ENCODE measurements around the gene EDNRA. TPM values are rescaled to one million over a fixed set of nuclear protein-coding genes. Genes with fewer than 3 reads are reported as not detected.
A peak's percentile ranks its signal among the peaks of the same experiment; 100 is the strongest.

Gene EDNRA
- total and polyA plus RNA-seq, 9 of the 15 experiments (the other 6 are each of a cell fraction or from before 2014, with no cell fraction given), result not detected

- ATAC-seq (peak; percentile 59), DNase-seq (ENCODE audit: extremely low read depth in 1 of 4, low spot score in 3 of 4) (peak in 1 of 4 experiments; percentile 1), FAIRE-seq (no peak)
- Histone ChIP-seq H3K9ac (ENCODE audit: insufficient read depth in 1 of 2, low read depth in 2 of 2, low read length in 2 of 2) (no peak overlapping the region), H3K4me3 (no peak overlapping the region), H3K4me1 (replicated peaks in 1 of 2; ENCODE audit: control insufficient read depth in 2 of 2, insufficient read depth in 2 of 2, low read length in 2 of 2) (no peaks in the 10 kb centered on the region), H3K4me2 (ENCODE audit: insufficient read depth, low read length) (no peak overlapping the region; the same call in 1 of the 2 replicates), H3K9me1 (ENCODE audit: control insufficient read depth, insufficient read depth, low read length) (no peaks in the 10 kb centered on the region), H2AFZ (ENCODE audit: low read depth, low read length) (no peak overlapping the region), H3K79me2 (ENCODE audit: control insufficient read depth, insufficient read depth, low read length) (no peaks in the 10 kb centered on the region), H3K36me3 (ENCODE audit: control insufficient read depth, insufficient read depth, low read length) (no peaks in the 10 kb centered on the region), H4K20me1 (replicated peaks; ENCODE audit: control insufficient read depth, insufficient read depth, low read length) (no peaks in the 10 kb centered on the region), H3K27me3 (ENCODE audit: control insufficient read depth in 2 of 2, insufficient read depth in 2 of 2, low read length in 2 of 2) (no peaks in the 10 kb centered on the region), H3K27ac (ENCODE audit: extremely low read depth, low read depth, low read length) (no peak overlapping the region), H3K9me3 (replicated peaks; ENCODE audit: control insufficient read depth, insufficient read depth, low read depth, low read length) (no peaks in the 10 kb centered on the region)
- POLR2A ChIA-PET, result interaction anchor here (0.6 kb wide), 1 partner anchor 21 kb away, joined by 3 read pairs; no protein-coding TSS in a partner anchor
- intact Hi-C loops (cut with micrococcal nuclease), result no loop called here
- no TSS peak for BruUV-seq (replicated peaks)
- WGBS (ENCODE audit: insufficient coverage, low coverage, missing lambda C conversion rate), result 0% methylated on average over 2 of the region's 2 CpGs
- in situ Hi-C loops (cut with MboI), result no loop called here
- no peak for TF ChIP-seq HDGF (IDR thresholded peaks at IDR 0.05)
- TF ChIP-seq ZSCAN32 (CRISPR knock-in tag; IDR thresholded peaks at IDR 0.05), result peak; percentile 74
- TF ChIP-seq, protein P1, sequence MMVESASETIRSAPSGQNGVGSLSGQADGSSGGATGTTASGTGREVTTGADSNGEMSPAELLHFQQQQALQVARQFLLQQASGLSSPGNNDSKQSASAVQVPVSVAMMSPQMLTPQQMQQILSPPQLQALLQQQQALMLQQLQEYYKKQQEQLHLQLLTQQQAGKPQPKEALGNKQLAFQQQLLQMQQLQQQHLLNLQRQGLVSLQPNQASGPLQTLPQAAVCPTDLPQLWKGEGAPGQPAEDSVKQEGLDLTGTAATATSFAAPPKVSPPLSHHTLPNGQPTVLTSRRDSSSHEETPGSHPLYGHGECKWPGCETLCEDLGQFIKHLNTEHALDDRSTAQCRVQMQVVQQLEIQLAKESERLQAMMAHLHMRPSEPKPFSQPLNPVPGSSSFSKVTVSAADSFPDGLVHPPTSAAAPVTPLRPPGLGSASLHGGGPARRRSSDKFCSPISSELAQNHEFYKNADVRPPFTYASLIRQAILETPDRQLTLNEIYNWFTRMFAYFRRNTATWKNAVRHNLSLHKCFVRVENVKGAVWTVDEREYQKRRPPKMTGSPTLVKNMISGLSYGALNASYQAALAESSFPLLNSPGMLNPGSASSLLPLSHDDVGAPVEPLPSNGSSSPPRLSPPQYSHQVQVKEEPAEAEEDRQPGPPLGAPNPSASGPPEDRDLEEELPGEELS (CRISPR knock-in tag; IDR thresholded peaks at IDR 0.05; ENCODE audit: borderline replicate concordance), result no peak
- no peak for TF ChIP-seq FOXK1 (CRISPR knock-in tag; IDR thresholded peaks at IDR 0.05; ENCODE audit: borderline replicate concordance)
- peak; percentile 37 to 51; a peak in 2 of 4 replicates for TF ChIP-seq TRIM24 (IDR thresholded peaks at IDR 0.05)
- no peak for TF ChIP-seq TAF1 (IDR thresholded peaks at IDR 0.05; ENCODE audit: control insufficient read depth, extremely low read depth, insufficient read depth, low read length, severe bottlenecking)
- peak; percentile 41 for TF ChIP-seq ATF7 (IDR thresholded peaks at IDR 0.05)
- TF ChIP-seq ATF3 (IDR thresholded peaks at IDR 0.05), result peak; percentile 77
- no peak for TF ChIP-seq ATF3 (CRISPR knock-in tag; conservative IDR thresholded peaks at IDR 0.05)
- TF ChIP-seq RBM14 (IDR thresholded peaks at IDR 0.05; ENCODE audit: borderline replicate concordance, insufficient read depth, low read depth, low read length), result no peak
- no peak for TF ChIP-seq CEBPG (CRISPR knock-in tag; IDR thresholded peaks at IDR 0.05)
- peak; percentile 70 to 85 for TF ChIP-seq CEBPG (tag; conservative IDR thresholded peaks at IDR 0.05 in 1 of 2, IDR thresholded peaks at IDR 0.05 in 1 of 2)
- TF ChIP-seq CEBPB (tag; IDR thresholded peaks at IDR 0.05), result peak; percentile 16; the same call in 1 of the 2 replicates
- TF ChIP-seq BRD4 (IDR thresholded peaks at IDR 0.05), result no peak
- no peak for TF ChIP-seq RAD51 (IDR thresholded peaks at IDR 0.05; ENCODE audit: borderline replicate concordance, low read depth)
- peak; percentile 88 for TF ChIP-seq ATF4 (CRISPR knock-in tag; IDR thresholded peaks at IDR 0.05)
- no peak for TF ChIP-seq HNRNPK (IDR thresholded peaks at IDR 0.05; ENCODE audit: low read depth, low read length, poor library complexity, severe bottlenecking)
- 0 out of 2 replicates have a peak, but pooled peaks have one; percentile 18 for TF ChIP-seq SOX6 (IDR thresholded peaks at IDR 0.05)
- CTCF ChIA-PET (ENCODE audit: low intra/inter-chr PET ratio), result no interaction called here
Measured at GRCh38 chr4:147453561-147454141, 27.2 kb upstream of the EDNRA start.
